H9 (cell line): ENCODE results near the gene OR8B3. TPM values are rescaled to one million over a fixed set of nuclear protein-coding genes. Genes with fewer than 3 reads are reported as not detected.
A peak's percentile ranks its signal among the peaks of the same experiment; 100 is the strongest.

Experiments used
- DNase-seq: peaks from one replicate; pipeline ENCODE4 v3.0.0-alpha.2; 2017
- H2AFZ ChIP-seq: one replicate; pipeline ENCODE4 v1.6.1; 2013; ENCODE audit warnings: mild to moderate bottlenecking, low read length, control low read depth, moderate library complexity
- H2AK5ac ChIP-seq: 2 replicates; pipeline ENCODE4 v1.6.1; 2013; ENCODE audit warnings: low read length, control low read depth, mixed read lengths; ENCODE audit not compliant: insufficient read length
- H2BK120ac ChIP-seq: one replicate; pipeline ENCODE4 v1.6.1; 2013; ENCODE audit warnings: low read depth, mild to moderate bottlenecking, low read length, control low read depth, inconsistent platforms; ENCODE audit not compliant: poor library complexity, severe bottlenecking
- H2BK12ac ChIP-seq: 2 replicates; pipeline ENCODE4 v1.6.1; 2013; ENCODE audit warnings: low read length, control low read depth, mixed read lengths, low read depth; ENCODE audit not compliant: insufficient read length
- H2BK15ac ChIP-seq: 2 replicates; pipeline ENCODE4 v1.6.1; 2013; ENCODE audit warnings: low read depth, low read length, control low read depth
- H2BK20ac ChIP-seq: one replicate; pipeline ENCODE4 v1.6.1; 2013; ENCODE audit warnings: low read depth, mild to moderate bottlenecking, low read length, control low read depth, inconsistent platforms; ENCODE audit not compliant: poor library complexity, severe bottlenecking
- H2BK5ac ChIP-seq: 2 replicates; pipeline ENCODE4 v1.6.1; 2013; ENCODE audit warnings: low read length, control low read depth, mixed read lengths; ENCODE audit not compliant: insufficient read length
- H3K14ac ChIP-seq: 2 replicates; pipeline ENCODE4 v1.6.1; 2013; ENCODE audit warnings: low read length, control low read depth; ENCODE audit not compliant: insufficient read depth
- H3K18ac ChIP-seq: 2 replicates; pipeline ENCODE4 v1.6.1; 2013; ENCODE audit warnings: low read depth, mild to moderate bottlenecking, mixed read lengths, low read length, control low read depth; ENCODE audit not compliant: insufficient read length
- H3K23ac ChIP-seq: 2 replicates; pipeline ENCODE4 v1.6.1; 2013; ENCODE audit warnings: low read length, control low read depth, mixed read lengths, low read depth; ENCODE audit not compliant: insufficient read length
- H3K23me2 ChIP-seq: 2 replicates; pipeline ENCODE4 v1.6.1; 2013; ENCODE audit warnings: low read depth, mild to moderate bottlenecking, mixed read lengths, low read length, control low read depth; ENCODE audit not compliant: insufficient read length, poor library complexity, severe bottlenecking
- H3K27ac ChIP-seq: 2 replicates; pipeline ENCODE4 v1.5.1; 2013; ENCODE audit warnings: low read length, control low read depth, mixed read lengths, low read depth; ENCODE audit not compliant: insufficient read length
- H3K27me3 ChIP-seq: 2 replicates; pipeline ENCODE4 v1.6.1; 2013; ENCODE audit warnings: low read length, control low read depth, inconsistent platforms; ENCODE audit not compliant: insufficient read depth
- H3K4ac ChIP-seq: 2 replicates; pipeline ENCODE4 v1.6.1; 2013; ENCODE audit warnings: low read depth, mild to moderate bottlenecking, control low read depth, inconsistent platforms, low read length, moderate library complexity
- H3K4me1 ChIP-seq: 2 replicates; pipeline ENCODE4 v1.6.1; 2013; ENCODE audit warnings: low read length, control low read depth, inconsistent platforms; ENCODE audit not compliant: insufficient read depth
- H3K4me2 ChIP-seq: 2 replicates; pipeline ENCODE4 v1.6.1; 2013; ENCODE audit warnings: low read length, control low read depth, mixed read lengths; ENCODE audit not compliant: insufficient read length, insufficient read depth
- H3K56ac ChIP-seq: 2 replicates; pipeline ENCODE4 v1.6.1; 2013; ENCODE audit warnings: low read depth, mild to moderate bottlenecking, mixed read lengths, low read length, control low read depth; ENCODE audit not compliant: insufficient read length
- H3K79me1 ChIP-seq: 2 replicates; pipeline ENCODE4 v1.6.1; 2013; ENCODE audit warnings: low read depth, mild to moderate bottlenecking, moderate library complexity, low read length, control low read depth, inconsistent platforms; ENCODE audit not compliant: insufficient read depth, poor library complexity, severe bottlenecking
- H3K79me2 ChIP-seq: 2 replicates; pipeline ENCODE4 v1.6.1; 2013; ENCODE audit warnings: low read length, control low read depth, inconsistent platforms; ENCODE audit not compliant: insufficient read depth
- H3K9ac ChIP-seq: 2 replicates; pipeline ENCODE4 v1.6.1; 2013; ENCODE audit warnings: low read length, control low read depth, mixed read lengths; ENCODE audit not compliant: insufficient read length; ENCODE audit errors: extremely low read depth
- H3K9me3 ChIP-seq: one replicate; pipeline ENCODE4 v1.6.1; 2013; ENCODE audit warnings: low read depth, low read length, inconsistent platforms; ENCODE audit not compliant: control insufficient read depth
- H3T11ph ChIP-seq: one replicate; pipeline ENCODE4 v1.6.1; 2013; ENCODE audit warnings: mild to moderate bottlenecking, low read length, control low read depth, inconsistent platforms
- H4K20me1 ChIP-seq: one replicate; pipeline ENCODE4 v1.6.1; 2013; ENCODE audit not compliant: control insufficient read depth, insufficient read length, insufficient read depth
- H4K5ac ChIP-seq: 2 replicates; pipeline ENCODE4 v1.6.1; 2013; ENCODE audit warnings: low read depth, mild to moderate bottlenecking, mixed read lengths, low read length, control low read depth; ENCODE audit not compliant: insufficient read length
- H4K8ac ChIP-seq: replicated peaks from 2 replicates; pipeline ENCODE4 v1.6.1; 2013; ENCODE audit warnings: low read length, control low read depth, mixed read lengths, low read depth; ENCODE audit not compliant: insufficient read length
- H4K91ac ChIP-seq: 2 replicates; pipeline ENCODE4 v1.6.1; 2013; ENCODE audit warnings: low read depth, mild to moderate bottlenecking, moderate library complexity, mixed read lengths, low read length, control low read depth; ENCODE audit not compliant: insufficient read length
- H3K27ac Mint-ChIP-seq, 3 experiments: 2 replicates in 2 of 3; 3 replicates in 1 of 3; pipeline ENCODE4 v1.8.0; 2020 to 2021; ENCODE audit warnings: mixed read lengths in 3 of 3, mild to moderate bottlenecking in 1 of 3, moderate library complexity in 1 of 3
- H3K27me3 Mint-ChIP-seq: 2 replicates; pipeline ENCODE4 v1.8.0; 2021; ENCODE audit warnings: low read depth, mild to moderate bottlenecking, moderate library complexity, mixed read lengths
- H3K36me3 Mint-ChIP-seq, 3 experiments: 2 replicates in 2 of 3; 3 replicates in 1 of 3; pipeline ENCODE4 v1.8.0; 2020 to 2021; ENCODE audit warnings: low read depth in 3 of 3, mixed read lengths in 3 of 3; ENCODE audit not compliant: insufficient read depth in 1 of 3
- H3K4me1 Mint-ChIP-seq, 2 experiments: 2 replicates each; pipeline ENCODE4 v1.8.0; 2020; ENCODE audit warnings: mixed read lengths in 2 of 2
- H3K4me3 Mint-ChIP-seq, 2 experiments: 2 replicates in 1 of 2; 3 replicates in 1 of 2; pipeline ENCODE4 v1.8.0; 2020 to 2021; ENCODE audit warnings: mild to moderate bottlenecking in 2 of 2, mixed read lengths in 2 of 2, moderate library complexity in 1 of 2
- H3K9me3 Mint-ChIP-seq, 2 experiments: 2 replicates in 1 of 2; 3 replicates in 1 of 2; pipeline ENCODE4 v1.8.0; 2020; ENCODE audit warnings: mild to moderate bottlenecking in 2 of 2, mixed read lengths in 2 of 2, moderate library complexity in 1 of 2
- CTCF ChIP-seq: fragments of 200-600 bp; sonication (generic); conservative IDR thresholded peaks from 3 replicates; pipeline ENCODE4 v1.8.0; 2021; ENCODE audit warnings: antibody characterized with exemption, mild to moderate bottlenecking
- WGBS: extraction: QIAGEN DNeasy Blood & Tissue Kit; methylation state at CpG from one replicate; pipeline ENCODE4 v1.1.7; 2013; ENCODE audit warnings: missing lambda C conversion rate, low lambda C conversion rate, mixed read lengths; ENCODE audit not compliant: insufficient read length; ENCODE audit errors: extremely low coverage; 5-methylcytosine and 5-hydroxymethylcytosine counted together
- total RNA-seq: library from RNA; stranded (reverse); gene quantifications from 2 replicates; pipeline ENCODE4 v1.2.1, GENCODE V29; 2021

The OR8B3 gene
- total RNA-seq, 1 experiment from 2014 or later, result not detected

GRCh38 chr11:124415356-124415923 lies 16.6 kb upstream of the OR8B3 start:
- Histone ChIP-seq H4K20me1 (no peaks in the 10 kb centered on the region), H3K4me1 (no peaks in the 10 kb centered on the region), H3K9me3 (no peaks in the 10 kb centered on the region), H3K79me1 (no peaks in the 10 kb centered on the region), H3T11ph (no peak overlapping the region), H4K8ac (no peak overlapping the region), H3K4ac (no peak overlapping the region), H3K14ac (no peak overlapping the region), H2BK15ac (no peak overlapping the region), H4K91ac (no peak overlapping the region), H2AK5ac (no peak overlapping the region), H2BK120ac (no peak overlapping the region), H2BK12ac (no peak overlapping the region), H3K23me2 (no peaks in the 10 kb centered on the region), H3K79me2 (no peaks in the 10 kb centered on the region), H2BK5ac (no peak overlapping the region), H2BK20ac (no peak overlapping the region), H3K23ac (no peak overlapping the region), H4K5ac (no peak overlapping the region), H2AFZ (no peak overlapping the region), H3K27ac (no peak overlapping the region), H3K56ac (no peak overlapping the region), H3K9ac (no peak overlapping the region), H3K18ac (no peak overlapping the region), H3K4me2 (no peak overlapping the region), H3K27me3 (no peaks in the 10 kb centered on the region)
- H3K4me3 Mint-ChIP-seq, result no peak overlapping the region
- H3K9me3 Mint-ChIP-seq, result no peaks in the 10 kb centered on the region
- no peaks in the 10 kb centered on the region for H3K4me1 Mint-ChIP-seq
- peak; percentile 76 for TF ChIP-seq CTCF
- no peaks in the 10 kb centered on the region for H3K36me3 Mint-ChIP-seq
- no peak for DNase-seq
- H3K27ac Mint-ChIP-seq, result no peak overlapping the region
- no peaks in the 10 kb centered on the region; the same call in 1 of the 2 replicates for H3K27me3 Mint-ChIP-seq
- no CpG with 5 or more reads among the region's 5 CpGs for WGBS
